ENCODE measurements around the gene PRKCA.
"Not testable (repeated sequence)": the region's sequence is repeated elsewhere in the genome, so short reads cannot be mapped to it uniquely, and the experiment has no call there.

The PRKCA gene

GRCh38 chr17:66301864-66302741, at the start of gene PRKCA:
PRKCA (plus strand) TSS chr17:66302613.
- DNase-seq = peak; percentile 65

GRCh38 chr17:66253458-66253857, 49.0 kb upstream of the PRKCA start:
- not testable (repeated sequence) for DNase-seq

- peak; percentile 61 for DNase-seq
These were observed 47.3 kb upstream of the PRKCA start for GRCh38 chr17:66255112-66255511.

GRCh38 chr17:66255527-66255971, 46.9 kb upstream of the PRKCA start:
- DNase-seq = no peak

GRCh38 chr17:66260275-66260674, 42.1 kb upstream of the PRKCA start:
- DNase-seq = no peak

- no peak for DNase-seq
These were observed 41.7 kb upstream of the PRKCA start for GRCh38 chr17:66260688-66261087.

GRCh38 chr17:66262767-66263166, 39.6 kb upstream of the PRKCA start:
- no peak for DNase-seq

- no peak for DNase-seq
These were observed 37.7 kb upstream of the PRKCA start for GRCh38 chr17:66264696-66265095.

GRCh38 chr17:66268247-66268927, 34.0 kb upstream of the PRKCA start:
- DNase-seq = no peak

- no peak for DNase-seq
These were observed 32.3 kb upstream of the PRKCA start for GRCh38 chr17:66270106-66270505.

- no peak for DNase-seq
These were observed 30.9 kb upstream of the PRKCA start for GRCh38 chr17:66271512-66271911.

- DNase-seq = no peak
These were observed 29.4 kb upstream of the PRKCA start for GRCh38 chr17:66272811-66273585.

- no peak for DNase-seq
These were observed 28.9 kb upstream of the PRKCA start for GRCh38 chr17:66273586-66273848.

GRCh38 chr17:66275651-66276050, 26.8 kb upstream of the PRKCA start:
- DNase-seq = no peak

- no peak for DNase-seq
These were observed 26.0 kb upstream of the PRKCA start for GRCh38 chr17:66276328-66276937.

- no peak for DNase-seq
These were observed 25.2 kb upstream of the PRKCA start for GRCh38 chr17:66277191-66277590.

- no peak for DNase-seq
These were observed 20.6 kb upstream of the PRKCA start for GRCh38 chr17:66281661-66282369.

- no peak for DNase-seq
These were observed 19.0 kb upstream of the PRKCA start for GRCh38 chr17:66283296-66283934.

- DNase-seq = no peak
These were observed 18.4 kb upstream of the PRKCA start for GRCh38 chr17:66283971-66284370.

GRCh38 chr17:66285149-66285548, 17.3 kb upstream of the PRKCA start:
- DNase-seq = no peak

GRCh38 chr17:66287911-66288310, 14.5 kb upstream of the PRKCA start:
- DNase-seq = no peak

GRCh38 chr17:66290101-66290722, 12.2 kb upstream of the PRKCA start:
- no peak for DNase-seq
